DMS153 (cell line): ENCODE results near the gene CAMKMT.
A peak's percentile ranks its signal among the peaks of the same experiment; 100 is the strongest.

Experiments used
- DNase-seq: peaks from one replicate; lab custom pipeline; 2025; lab: John Stamatoyannopoulos, UW

Gene CAMKMT

DNA sequence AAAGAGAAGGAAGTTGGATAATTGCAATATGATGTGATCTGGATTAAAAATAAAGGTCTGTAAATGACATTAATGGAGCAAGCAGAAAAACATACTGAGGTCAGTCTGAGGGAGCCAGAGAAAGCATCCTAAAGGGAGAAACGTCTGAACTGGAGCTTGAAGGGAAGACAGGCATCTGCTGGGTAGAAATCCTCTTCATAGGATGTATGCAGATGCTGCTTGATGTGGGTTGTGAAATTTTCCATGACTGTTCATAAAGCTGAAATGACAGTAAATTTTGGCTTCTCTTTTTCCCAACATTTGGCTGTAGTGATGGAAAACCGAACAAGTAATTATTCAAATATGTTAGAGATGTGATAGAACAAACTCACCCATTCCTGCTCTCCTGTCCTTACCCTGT is 287.6 kb downstream of the CAMKMT start:
- DNase-seq = no peak

DNA sequence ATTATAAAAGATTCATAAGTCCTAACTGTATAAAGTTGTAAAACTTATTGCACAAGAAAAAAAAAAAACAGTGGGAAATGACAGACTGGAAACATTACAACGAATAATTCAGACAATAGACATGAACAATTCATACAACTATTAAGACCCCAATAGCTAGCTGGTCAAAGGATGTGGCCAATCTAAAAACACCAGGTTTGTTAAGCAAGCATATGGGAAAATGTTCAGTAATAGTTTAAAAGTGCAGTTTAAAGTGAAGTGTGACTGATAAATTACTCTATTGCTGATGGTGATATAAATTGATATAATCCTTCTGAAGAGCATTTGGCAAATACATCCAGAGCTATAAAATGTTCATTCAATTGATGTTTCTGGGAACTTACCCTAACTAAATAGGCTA is 289.0 kb downstream of the CAMKMT start:
- no peak for DNase-seq

DNA sequence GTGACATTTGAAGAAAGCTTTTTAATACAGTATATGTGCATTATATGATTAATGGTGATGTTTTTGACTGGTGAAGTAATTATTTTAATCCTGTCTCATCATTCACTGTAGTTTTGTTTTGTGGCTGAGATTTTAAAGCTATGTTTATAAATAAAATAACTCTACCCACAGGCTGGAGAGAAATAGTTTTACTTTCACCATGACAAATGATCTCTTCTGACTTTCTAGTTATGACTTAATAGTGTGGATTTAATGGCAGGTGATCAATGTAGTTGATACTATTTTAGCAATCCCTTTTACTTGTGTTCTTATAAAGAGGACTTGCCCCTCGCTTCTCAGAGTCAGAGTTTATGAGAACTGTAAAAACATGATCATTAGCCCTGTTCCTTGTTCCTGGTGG is 290.2 kb downstream of the CAMKMT start:
- no peak for DNase-seq

DNA sequence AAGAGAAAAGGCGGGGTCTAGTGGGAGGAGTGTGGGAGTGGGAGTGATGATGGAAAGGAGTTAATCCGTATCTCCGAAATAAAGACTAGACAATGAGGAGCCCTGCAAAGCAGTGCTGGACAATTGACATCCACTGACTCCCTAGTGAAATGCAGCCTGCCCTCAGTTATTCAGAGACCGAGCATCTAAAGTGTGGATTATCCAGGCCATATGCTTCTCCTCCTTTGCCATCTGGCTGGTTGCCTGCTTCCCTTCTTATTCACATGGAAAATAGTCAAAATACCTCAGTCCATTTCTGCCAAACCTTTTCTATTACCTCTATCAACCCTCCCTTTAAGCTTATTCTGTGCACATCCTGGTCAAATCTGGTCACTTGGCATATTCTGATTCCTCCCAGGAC is 291.0 kb downstream of the CAMKMT start:
- DNase-seq = no peak

DNA sequence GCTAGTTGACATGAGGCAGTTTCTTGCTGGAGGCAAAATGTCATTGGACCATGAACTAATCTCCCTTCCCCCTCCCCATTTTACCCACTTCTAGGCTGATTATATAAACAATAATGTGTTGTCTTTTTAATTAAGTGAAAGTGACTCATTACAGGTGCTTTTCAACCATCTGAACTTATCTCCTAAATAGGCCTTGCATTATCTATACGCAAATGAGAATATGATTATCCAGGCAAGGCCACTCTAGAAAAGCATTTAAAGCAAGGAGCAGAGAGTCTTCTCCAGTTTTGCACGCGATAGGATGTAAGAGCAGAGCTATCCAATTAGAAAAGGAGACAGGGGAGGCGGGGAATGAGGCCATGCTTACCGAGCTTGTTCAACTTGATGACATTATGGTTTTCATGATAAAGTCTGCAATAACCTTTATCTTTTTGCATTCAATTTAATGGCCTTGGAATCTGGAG is 293.7 kb downstream of the CAMKMT start:
- DNase-seq = no peak

DNA sequence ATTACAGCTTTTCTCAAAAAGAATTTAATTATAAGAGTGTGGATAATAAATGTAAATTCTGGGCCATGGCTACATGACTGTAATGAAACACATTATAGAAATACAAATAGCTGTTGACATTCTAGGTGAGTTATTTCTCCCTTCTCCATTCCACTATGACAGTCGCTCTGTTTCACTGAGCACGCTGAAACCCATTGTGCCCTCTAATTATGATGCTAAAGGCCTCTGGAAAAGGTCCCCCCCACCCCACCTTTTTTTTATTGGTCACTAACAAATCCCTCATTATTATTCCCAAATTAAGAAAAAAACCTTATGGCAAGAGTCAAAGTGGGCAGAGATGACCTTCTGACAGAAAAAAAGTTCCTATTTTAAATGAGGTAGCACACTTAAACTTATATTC is 294.7 kb downstream of the CAMKMT start:
- DNase-seq = no peak

DNA sequence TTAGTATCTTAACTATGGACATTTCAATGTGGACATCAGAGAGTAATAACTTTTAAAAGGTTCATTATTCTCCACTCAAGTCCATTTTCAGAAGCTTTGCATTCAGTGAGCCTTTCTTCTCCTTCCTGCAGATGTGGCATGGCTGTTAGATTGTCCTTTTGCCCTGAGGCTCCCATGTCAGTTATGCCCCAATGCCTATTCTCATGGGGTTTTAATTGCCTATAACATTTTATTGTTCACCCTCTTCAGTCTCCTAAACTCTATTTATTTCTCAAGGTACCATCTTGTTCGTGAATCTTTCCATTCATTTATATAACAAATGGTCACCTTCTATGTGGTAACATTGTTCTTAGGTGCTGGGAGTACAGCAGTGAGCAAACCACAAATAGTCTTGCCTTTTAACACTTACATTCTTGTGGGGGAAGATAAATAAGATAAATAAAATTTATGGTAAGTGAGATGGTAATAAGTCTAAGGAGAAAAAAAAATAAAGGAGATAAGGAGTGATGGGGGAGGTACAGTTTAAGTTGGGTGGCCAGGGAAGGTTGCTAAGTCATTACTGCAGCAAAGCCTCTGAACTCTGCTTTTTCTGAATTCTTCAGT is 301.8 kb downstream of the CAMKMT start:
- DNase-seq = no peak

DNA sequence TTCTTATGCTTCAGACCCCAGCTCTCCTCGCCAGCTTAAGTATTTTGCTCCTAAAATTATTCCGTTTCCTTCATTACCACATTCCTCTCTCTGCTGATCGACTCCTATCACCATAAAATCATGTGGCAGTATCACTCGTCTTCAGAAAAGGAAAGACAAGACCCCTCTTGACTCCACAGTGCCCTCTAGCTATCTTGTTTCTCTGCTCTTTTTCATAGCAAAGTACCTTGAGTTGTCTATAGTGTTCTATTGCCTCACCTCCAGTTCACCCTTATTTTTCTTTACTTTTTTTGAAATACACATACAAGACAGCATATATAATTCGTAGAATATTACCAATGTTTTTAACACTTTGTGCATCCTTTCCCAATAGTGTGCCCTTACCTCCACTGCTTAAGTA is 306.6 kb downstream of the CAMKMT start:
- no peak for DNase-seq

DNA sequence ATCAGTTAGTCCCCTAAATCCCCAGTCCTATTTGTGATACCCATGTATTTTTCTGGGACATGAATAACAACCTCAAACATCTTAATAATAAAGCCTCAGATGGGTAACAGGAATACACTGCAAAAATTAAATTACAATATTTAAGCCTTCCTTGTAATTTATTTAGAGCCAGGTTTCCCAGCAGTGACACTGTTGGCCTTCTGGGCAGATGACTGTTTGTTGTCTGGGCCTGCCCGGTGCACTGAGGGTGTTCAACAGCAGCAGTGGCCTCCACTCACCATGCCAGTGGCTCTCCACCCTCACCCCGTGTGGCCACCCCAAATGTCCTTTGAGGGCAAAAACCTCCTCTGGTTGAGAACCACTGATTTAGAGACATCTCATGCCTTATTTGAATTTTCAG is 309.5 kb downstream of the CAMKMT start:
- no peak for DNase-seq

DNA sequence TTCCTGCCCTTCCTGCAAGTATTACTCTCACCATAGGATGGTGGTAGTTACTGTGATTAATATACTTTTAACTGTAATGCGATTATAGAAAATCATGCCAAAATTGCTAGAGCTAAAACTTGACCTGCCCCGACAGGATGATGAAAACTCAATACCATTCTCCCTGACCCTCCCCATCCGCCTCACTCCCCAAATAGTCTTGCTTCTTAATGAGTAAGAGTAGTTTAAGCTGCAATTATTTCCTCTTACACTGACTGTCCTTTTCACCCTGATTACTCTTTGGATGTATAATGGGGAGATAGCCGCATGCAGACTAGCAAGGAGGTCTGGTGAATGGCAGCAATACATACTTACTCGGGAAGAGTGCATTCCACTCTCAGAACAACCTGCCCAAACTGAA is 310.2 kb downstream of the CAMKMT start:
- no peak for DNase-seq

DNA sequence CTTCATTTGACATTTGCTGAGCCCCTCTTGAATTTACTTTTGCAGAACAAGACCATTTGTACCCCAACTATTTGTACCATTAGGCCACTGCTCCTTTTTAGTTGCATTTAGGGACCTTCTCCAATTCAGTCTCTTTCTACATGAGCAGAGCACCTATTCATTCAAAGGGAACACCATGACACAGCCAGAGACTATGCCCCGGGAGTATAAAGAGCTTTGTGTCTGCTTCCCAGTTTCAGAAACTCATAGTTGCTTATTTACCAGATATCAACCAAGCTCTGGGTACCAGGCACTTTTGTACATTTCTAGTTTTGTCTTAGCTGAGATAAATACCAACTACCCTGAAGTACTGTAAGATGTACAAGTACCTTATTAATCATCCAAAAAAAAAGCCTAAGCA is 310.7 kb downstream of the CAMKMT start:
- DNase-seq = no peak

DNA sequence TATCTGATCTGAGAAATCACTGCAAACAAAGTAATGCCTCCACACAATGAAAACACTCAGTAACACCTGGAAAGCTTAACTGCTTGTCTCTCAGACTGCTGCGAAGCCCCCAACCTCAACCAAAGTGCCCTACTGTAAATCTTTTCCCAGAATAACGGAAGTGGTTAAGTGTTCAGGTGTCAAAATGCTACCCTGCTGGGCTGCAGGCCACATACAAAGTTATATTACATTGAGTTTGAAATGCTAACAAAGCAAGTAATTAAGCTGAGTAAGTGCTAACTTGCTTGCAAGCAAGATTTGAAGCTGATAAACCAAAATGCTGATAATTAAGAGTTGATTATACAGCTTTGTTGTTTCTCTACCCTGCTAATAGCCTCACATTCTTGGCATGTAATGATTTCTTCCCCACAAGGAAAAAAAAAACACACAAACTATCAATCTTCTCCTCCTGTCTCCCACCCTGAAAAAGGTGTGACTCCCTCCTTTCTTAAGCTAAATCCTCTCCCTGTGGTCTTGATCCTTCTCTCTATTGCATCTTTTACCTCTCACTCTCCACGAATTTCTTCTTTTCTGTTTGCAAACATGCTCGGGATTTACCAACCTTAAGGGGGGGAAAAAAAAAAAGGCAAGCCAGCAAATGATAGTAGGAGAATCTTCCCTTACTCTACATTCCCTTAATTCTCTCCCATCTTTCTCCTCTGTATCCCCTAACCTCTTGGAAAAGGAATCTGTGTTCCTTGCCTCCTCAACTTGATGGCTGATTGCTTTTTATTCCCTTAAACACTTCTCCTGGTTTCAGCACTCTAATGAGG is 312.9 kb downstream of the CAMKMT start:
- DNase-seq = no peak

DNA sequence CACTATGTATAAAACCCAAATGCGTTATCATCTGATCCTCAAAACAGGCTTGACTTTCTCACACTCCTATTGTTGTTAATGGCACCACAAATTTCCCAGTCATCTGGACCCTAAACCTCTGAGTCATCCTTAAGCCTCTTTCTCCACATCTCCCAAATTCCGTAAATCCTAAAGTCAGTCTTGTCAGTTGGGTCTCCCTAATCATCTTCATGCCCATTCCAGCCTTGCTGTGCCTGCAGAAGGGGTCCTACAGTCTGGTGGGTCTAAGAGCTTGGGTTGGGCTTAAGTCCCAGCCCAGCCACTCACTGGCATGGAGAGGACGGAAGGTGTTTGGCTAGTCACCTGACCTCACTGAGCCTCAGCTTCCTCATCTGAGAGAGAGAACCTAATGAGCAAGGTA is 314.6 kb downstream of the CAMKMT start:
- DNase-seq = no peak

DNA sequence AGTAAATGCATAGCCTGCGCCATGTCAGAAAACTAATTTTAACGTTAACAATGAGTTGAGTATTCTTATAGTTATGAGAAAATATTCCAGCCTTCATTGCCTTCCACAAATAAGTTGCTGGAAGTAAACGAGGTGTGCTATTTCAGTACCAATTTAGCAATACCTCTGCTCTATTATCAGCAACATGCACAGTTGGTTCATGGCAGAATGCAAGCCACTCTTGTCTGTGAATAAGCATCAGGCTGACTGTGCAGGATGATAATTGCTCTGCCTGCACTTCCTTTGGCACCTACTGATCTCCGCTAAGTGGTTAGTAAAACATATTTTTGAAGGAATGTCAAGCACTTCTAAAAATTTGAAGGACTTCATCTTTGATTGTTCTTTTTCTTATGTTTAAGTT is 317.8 kb downstream of the CAMKMT start:
- DNase-seq = no peak

DNA sequence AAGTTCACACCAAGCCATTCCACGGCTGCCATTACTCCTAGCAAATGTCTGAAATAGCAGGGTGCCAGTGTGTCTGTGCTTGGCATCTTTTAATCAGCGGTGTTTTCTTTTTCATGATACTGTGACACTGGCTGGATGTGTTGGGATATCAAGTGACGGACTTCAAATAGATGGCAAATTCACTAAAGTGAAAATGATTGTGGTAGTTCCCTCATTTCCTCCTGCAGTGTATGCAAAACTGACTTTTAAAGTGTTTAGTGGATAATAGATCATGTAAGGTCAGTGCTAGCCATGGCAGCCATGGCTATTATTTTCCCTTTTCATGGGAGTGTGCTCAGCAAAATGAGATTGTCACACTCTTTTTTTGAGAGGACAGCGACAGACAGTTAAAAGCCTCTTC is 318.2 kb downstream of the CAMKMT start:
- no peak for DNase-seq

DNA sequence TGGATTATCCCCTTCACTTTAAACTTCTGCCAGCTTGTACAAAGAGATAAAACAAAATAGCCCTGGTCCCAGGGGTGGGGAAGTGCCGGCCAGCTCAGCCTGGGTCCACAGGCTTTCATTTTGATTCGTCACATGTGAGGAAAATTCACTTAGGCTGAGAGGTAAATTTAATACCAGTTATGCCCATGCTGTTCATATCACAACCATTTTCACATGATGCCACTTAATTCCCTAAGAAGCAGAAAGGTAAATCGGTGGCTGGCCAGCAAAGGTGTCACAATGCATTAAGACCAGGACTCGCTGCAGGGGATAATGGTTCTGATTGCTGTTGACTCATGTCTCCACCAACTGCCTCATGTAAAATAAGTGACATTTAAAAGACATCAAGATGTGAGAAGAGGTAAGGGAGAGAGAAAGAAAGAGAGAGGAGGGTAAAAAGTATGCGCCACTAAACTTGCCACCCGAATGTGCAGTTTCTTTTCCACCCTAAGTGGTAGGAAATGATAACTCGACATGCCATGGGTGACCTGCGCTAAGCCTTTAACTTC is 318.8 kb downstream of the CAMKMT start:
- DNase-seq = no peak

DNA sequence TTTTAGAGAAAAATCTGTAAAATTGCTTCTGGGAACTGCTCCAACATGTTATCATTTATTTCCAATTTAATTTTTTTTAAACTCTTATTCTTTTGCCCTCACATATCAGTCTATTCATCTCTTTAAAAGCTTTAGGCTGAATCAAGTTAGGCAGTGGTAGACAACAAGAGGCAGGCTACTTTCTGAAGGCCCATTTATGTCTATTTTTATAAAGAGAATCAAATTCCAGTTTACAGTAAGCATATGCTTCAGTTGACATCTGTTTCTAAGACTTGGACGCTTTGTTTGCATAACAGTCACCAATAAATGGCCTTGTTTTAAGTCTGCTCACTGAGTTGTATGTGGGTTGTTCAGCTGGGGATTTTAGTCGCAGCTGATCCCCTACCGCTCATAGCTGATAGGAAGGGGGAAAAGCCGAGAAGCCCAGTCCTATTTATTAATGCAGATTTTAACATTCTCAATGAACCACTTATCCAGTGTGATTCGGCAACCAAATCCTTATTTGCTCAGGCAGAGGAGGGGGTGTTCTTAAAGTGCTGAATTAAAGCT is 319.3 kb downstream of the CAMKMT start:
- DNase-seq = peak; percentile 29

DNA sequence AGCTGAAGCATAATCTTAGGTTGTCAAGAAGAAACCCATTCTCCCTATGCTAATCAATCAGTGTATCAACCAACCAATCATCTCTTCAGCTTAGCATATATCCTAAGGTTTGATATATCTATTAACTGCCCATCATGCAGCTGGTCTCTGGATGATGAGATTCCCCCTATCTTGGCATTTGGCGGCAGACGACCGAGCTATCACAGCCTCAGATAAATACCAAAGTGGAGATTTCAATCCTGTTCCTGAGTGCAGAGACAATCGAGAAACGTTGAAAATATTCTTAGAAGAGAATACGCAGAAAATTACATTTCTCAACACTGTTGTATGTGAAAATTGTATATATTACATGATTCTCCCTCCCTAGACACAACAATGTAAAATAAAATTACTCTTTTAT is 320.7 kb downstream of the CAMKMT start:
- no peak for DNase-seq

DNA sequence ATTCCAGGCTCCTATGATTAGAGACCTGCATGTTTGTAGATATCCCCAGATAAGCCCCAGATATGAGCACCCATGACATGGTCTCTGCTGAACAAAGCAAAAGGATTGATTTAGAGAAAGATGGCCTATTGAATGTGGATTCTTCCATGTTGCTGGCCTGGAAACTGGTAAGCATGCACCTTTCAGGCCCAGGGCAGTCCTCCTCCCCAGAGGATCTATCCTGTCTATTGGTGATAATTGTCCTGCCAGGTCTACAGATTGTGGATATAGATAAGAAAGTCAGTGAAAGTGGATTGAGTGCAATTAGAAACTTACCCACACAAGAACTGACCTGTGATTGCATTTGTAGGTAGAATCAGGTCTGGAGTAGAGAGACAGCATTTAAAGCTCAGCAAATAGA is 322.8 kb downstream of the CAMKMT start:
- no peak for DNase-seq

DNA sequence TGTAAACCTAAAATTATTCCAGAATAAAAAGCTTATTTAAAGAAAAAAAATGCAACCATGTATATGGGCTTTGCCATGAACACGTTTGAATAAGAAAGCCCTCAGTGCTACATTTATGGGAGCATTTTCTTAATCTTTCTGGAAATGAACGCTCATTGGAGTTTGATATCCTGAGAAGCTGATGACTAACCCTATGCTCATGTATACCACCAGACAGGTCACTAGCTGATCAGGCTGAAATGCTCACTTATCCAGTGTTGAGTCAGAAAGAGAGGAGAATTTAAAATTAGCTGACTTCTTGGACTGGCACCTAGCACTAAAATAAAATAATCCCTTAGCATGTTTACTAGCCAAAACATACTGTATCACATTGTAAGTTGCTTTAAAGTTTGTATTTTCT is 324.8 kb downstream of the CAMKMT start:
- no peak for DNase-seq

DNA sequence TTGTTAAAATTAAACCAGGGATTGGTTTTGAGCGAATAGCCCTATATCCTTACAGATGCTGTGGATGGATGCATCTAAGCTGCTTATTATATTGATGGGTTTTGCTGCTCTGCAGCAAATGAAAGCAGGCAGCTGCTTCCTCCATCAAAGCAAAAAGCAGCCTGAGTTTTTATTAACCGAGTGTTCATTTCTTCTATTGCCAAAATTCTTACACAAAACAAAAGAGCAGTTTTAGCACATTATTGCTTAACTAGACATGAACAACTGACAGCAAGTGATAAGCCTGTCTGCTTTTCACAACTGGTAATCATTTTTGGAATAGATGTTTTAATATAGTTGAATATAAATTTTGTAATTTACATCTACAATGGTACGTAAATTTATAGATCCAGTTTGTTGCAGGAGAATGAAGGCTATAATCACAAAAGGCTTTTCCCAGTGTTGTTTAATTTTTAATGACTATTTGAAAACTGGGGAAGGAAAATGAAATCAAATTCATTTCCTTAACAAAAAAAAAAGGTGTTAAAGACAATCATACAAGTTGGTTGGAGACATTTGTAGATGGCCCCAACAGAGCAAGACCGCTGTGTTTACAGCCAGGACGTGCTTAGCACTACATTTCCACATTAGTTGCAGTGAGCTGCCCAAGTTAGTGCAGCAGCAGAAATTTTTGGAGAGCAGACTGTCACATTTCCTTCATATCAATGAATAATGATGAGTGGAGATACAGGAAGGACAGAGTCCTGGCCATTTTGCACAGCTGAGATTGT is 326.1 kb downstream of the CAMKMT start:
- DNase-seq = no peak

DNA sequence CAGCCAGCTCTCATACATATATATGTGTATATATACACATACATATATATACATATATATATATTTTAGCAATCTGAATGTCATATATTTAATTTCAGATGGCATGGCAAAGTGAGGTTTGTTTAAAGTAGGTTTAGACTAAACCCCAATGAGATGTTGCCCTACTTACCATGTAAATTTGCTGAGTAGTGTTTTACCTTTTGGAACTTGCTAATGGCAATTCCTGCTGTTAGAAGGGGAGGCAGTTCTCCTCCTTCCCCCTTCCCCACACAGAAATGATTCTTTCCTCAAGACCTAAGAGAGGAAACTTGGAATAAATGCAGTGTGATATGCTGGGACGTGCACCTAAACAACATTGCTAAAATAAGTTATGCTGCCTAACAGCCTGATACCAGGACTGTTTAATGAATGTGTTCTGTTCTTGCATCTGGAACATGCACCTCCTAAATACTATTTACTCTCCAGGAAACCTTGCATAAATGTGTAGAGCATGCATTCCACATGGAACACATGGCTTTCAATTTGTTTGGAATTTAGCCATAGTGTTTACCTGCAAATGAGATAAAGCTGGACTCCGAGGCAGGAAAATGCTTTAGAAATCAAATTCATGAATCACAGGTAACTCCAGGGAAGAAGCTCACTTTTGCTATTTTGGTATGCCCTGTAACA is 326.8 kb downstream of the CAMKMT start:
- DNase-seq = no peak
